A673 (cell line): ENCODE results near the gene SLC1A7.

Experiments
- CTCF ChIP-seq: fragments of 300-800, 200-600 bp; sonication (generic); conservative IDR thresholded peaks from 2 replicates; pipeline ENCODE4 v1.5.1; 2017; ENCODE audit warnings: low read depth, mild to moderate bottlenecking, antibody characterized with exemption, low read length, moderate library complexity, mixed read lengths
- EZH2 ChIP-seq: fragments of 200-600 bp; sonication (generic); IDR thresholded peaks from 2 replicates; pipeline ENCODE4 v1.6.1; 2017; ENCODE audit warnings: borderline replicate concordance, low read depth, mild to moderate bottlenecking, mixed read lengths, antibody characterized with exemption, low read length; ENCODE audit not compliant: poor library complexity, severe bottlenecking

- TF ChIP-seq CTCF (no peak), EZH2 (no peak)
Measured at GRCh38 chr1:53122961-53123413, 19.5 kb downstream of the SLC1A7 start.
